A673 (cell line): ENCODE measurements around the gene SDHA.

Experiments
- CTCF ChIP-seq: fragments of 300-800, 200-600 bp; sonication (generic); conservative IDR thresholded peaks from 2 replicates; pipeline ENCODE4 v1.5.1; 2017; ENCODE audit warnings: low read depth, mild to moderate bottlenecking, antibody characterized with exemption, low read length, moderate library complexity, mixed read lengths
- EZH2 ChIP-seq: fragments of 200-600 bp; sonication (generic); IDR thresholded peaks from 2 replicates; pipeline ENCODE4 v1.6.1; 2017; ENCODE audit warnings: borderline replicate concordance, low read depth, mild to moderate bottlenecking, mixed read lengths, antibody characterized with exemption, low read length; ENCODE audit not compliant: poor library complexity, severe bottlenecking

GRCh38 chr5:302966-303365 lies 84.8 kb downstream of the SDHA start:
- no peak for TF ChIP-seq CTCF
- TF ChIP-seq EZH2, result no peak
